HepG2 (cell line): ENCODE measurements around the gene PRDX3. TPM values are rescaled to one million over a fixed set of nuclear protein-coding genes. Genes with fewer than 3 reads are reported as not detected.

Experiments used
- GATAD2A ChIP-seq: IDR thresholded peaks from 2 replicates; pipeline ENCODE4 v1.6.1; 2016
- NR2F6 ChIP-seq, 2 experiments: IDR thresholded peaks; 2 replicates each; pipeline ENCODE4 v1.6.1; 2016; ENCODE audit warnings: antibody characterized with exemption in 1 of 2, mild to moderate bottlenecking in 1 of 2
- PRDM15 ChIP-seq: sonication (generic); formaldehyde crosslinking; IDR thresholded peaks from 2 replicates; pipeline ENCODE4 v1.4.0; 2020; ENCODE audit warnings: missing genetic modification reagents
- RBM39 ChIP-seq: fragments of 200-400 bp; formaldehyde crosslinking; IDR thresholded peaks from one replicate; pipeline ENCODE4 v1.6.1; 2018; ENCODE audit warnings: antibody characterized with exemption, mild to moderate bottlenecking, low read depth, low read length; ENCODE audit not compliant: poor library complexity, severe bottlenecking
- RFXAP ChIP-seq: sonication (generic); formaldehyde crosslinking; IDR thresholded peaks from 2 replicates; pipeline ENCODE4 v1.4.0; 2020; ENCODE audit warnings: missing genetic modification reagents, borderline replicate concordance
- SAFB2 ChIP-seq: sonication (generic); formaldehyde crosslinking; IDR thresholded peaks from 2 replicates; pipeline ENCODE4 v1.5.1; 2020; ENCODE audit warnings: missing genetic modification reagents, low read depth, mild to moderate bottlenecking, borderline replicate concordance
- TEAD3 ChIP-seq: optimal IDR thresholded peaks from 2 replicates; pipeline ENCODE3; 2016; ENCODE audit warnings: borderline replicate concordance
- ZKSCAN5 ChIP-seq: sonication (generic); formaldehyde crosslinking; IDR thresholded peaks from 2 replicates; pipeline ENCODE4 v1.5.1; 2020; ENCODE audit warnings: mild to moderate bottlenecking, missing genetic modification reagents
- ZNF317 ChIP-seq: sonication (generic); formaldehyde crosslinking; IDR thresholded peaks from 2 replicates; pipeline ENCODE4 v1.5.0; 2020; ENCODE audit warnings: mild to moderate bottlenecking, missing genetic modification reagents
- ZNF766 ChIP-seq: sonication (generic); formaldehyde crosslinking; IDR thresholded peaks from 2 replicates; pipeline ENCODE4 v1.5.0; 2020; ENCODE audit warnings: missing genetic modification reagents, borderline replicate concordance
- polyA plus RNA-seq, 8 experiments: library from polyadenylated mRNA; depleted of rRNA in 3 of 8; stranded (reverse) in 7 of 8; unstranded in 1 of 8; fragments of >200 nt; fragmentation: Illumina TruSeq in 4 of 8; extraction: Trizol in 4 of 8; gene quantifications; 2 replicates each; pipeline versions ENCODE4 v1.2.1 to v1.2.3, GENCODE V29; 2011 to 2016; ENCODE audit warnings: low read depth in 4 of 8, missing spikeins in 1 of 8, mixed read lengths in 1 of 8; ENCODE audit not compliant: insufficient read depth in 1 of 8
- total RNA-seq, 5 experiments: library from RNA; depleted of rRNA; stranded (reverse); fragments of >200 nt; fragmentation: Illumina TruSeq; extraction: Trizol; gene quantifications; 2 replicates each; pipeline ENCODE4 v1.2.3, GENCODE V29; 2016; ENCODE audit warnings: low read depth in 1 of 5
- TF ChIP-seq, protein P1 (sequence below): sonication (generic); formaldehyde crosslinking; IDR thresholded peaks from 2 replicates; pipeline ENCODE4 v1.8.0; 2022; ENCODE audit warnings: mild to moderate bottlenecking, missing genetic modification reagents, borderline replicate concordance
- TF ChIP-seq, protein P2 (sequence below): sonication (generic); formaldehyde crosslinking; IDR thresholded peaks from 2 replicates; pipeline ENCODE4 v1.5.0; 2020; ENCODE audit warnings: mild to moderate bottlenecking, missing genetic modification reagents
- TF ChIP-seq, protein P3 (sequence below): sonication (generic); formaldehyde crosslinking; IDR thresholded peaks from 2 replicates; pipeline ENCODE4 v1.5.1; 2020; ENCODE audit warnings: mild to moderate bottlenecking, missing genetic modification reagents, moderate library complexity
- TF ChIP-seq, protein P4 (sequence below): IDR thresholded peaks from 2 replicates; pipeline ENCODE4 v1.6.1; 2016; ENCODE audit warnings: mild to moderate bottlenecking

PRDX3 gene
- total and polyA plus RNA-seq, 2 of the 13 experiments (the other 11 are each of a cell fraction or from before 2014, with no cell fraction given) = 407 to 565 TPM

DNA sequence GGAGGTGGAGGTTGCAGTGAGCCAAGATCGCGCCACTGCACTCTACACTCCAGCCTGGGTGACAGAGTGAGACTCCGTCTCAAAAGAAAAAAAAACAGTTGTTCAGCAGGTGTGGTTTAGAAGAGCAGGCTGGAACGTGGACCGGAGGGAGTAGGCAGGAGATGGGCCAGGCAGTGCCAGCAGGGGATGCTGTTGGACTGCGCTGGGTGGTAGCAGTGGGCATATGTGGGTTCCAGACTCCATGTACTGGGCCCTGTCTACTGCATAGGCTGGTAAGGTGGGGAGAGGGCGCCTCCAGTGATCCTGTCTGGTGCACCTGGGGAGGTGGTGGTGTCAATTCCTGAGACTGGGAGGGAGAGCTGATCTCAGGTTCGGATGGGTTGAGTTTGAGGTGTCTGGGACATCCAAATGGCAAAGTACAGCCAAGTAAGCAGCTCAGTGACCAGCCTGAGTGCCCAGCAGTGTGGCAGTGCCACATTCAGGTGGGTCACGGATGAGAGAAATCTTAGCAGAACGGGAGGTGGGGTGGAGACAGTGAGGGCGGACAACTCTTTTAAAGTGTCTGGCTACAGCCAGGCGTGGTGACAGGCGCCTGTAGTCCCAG lies 39.0 kb downstream of the PRDX3 start (continued):
- TF ChIP-seq, protein P1, sequence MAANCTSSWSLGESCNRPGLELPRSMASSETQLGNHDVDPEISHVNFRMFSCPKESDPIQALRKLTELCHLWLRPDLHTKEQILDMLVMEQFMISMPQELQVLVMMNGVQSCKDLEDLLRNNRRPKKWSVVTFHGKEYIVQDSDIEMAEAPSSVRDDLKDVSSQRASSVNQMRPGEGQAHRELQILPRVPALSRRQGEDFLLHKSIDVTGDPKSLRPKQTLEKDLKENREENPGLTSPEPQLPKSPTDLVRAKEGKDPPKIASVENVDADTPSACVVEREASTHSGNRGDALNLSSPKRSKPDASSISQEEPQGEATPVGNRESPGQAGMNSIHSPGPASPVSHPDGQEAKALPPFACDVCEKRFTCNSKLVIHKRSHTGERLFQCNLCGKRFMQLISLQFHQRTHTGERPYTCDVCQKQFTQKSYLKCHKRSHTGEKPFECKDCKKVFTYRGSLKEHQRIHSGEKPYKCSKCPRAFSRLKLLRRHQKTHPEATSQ = no peak
- 0 out of 2 replicates have a peak, but pooled peaks have one; percentile 48 for TF ChIP-seq SAFB2 (CRISPR knock-in tag)
- TF ChIP-seq TEAD3 (CRISPR knock-in tag) = peak; percentile 11
- TF ChIP-seq ZNF317 (CRISPR knock-in tag) = no peak
- TF ChIP-seq, protein P2, sequence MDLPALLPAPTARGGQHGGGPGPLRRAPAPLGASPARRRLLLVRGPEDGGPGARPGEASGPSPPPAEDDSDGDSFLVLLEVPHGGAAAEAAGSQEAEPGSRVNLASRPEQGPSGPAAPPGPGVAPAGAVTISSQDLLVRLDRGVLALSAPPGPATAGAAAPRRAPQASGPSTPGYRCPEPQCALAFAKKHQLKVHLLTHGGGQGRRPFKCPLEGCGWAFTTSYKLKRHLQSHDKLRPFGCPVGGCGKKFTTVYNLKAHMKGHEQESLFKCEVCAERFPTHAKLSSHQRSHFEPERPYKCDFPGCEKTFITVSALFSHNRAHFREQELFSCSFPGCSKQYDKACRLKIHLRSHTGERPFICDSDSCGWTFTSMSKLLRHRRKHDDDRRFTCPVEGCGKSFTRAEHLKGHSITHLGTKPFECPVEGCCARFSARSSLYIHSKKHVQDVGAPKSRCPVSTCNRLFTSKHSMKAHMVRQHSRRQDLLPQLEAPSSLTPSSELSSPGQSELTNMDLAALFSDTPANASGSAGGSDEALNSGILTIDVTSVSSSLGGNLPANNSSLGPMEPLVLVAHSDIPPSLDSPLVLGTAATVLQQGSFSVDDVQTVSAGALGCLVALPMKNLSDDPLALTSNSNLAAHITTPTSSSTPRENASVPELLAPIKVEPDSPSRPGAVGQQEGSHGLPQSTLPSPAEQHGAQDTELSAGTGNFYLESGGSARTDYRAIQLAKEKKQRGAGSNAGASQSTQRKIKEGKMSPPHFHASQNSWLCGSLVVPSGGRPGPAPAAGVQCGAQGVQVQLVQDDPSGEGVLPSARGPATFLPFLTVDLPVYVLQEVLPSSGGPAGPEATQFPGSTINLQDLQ (CRISPR knock-in tag) = no peak
- peak; percentile 16 for TF ChIP-seq RBM39
- TF ChIP-seq ZKSCAN5 (CRISPR knock-in tag) = no peak
- TF ChIP-seq PRDM15 = 0 out of 2 replicates have a peak, but pooled peaks have one; percentile 36
- 0 out of 2 replicates have a peak, but pooled peaks have one; percentile 21 for TF ChIP-seq GATAD2A (CRISPR knock-in tag)
- 0 out of 2 replicates have a peak, but pooled peaks have one; percentile 18 for TF ChIP-seq ZNF766 (CRISPR knock-in tag)
- 0 out of 2 replicates have a peak, but pooled peaks have one; percentile 26 for TF ChIP-seq RFXAP (CRISPR knock-in tag)
- TF ChIP-seq NR2F6 (IDR thresholded peaks at IDR 0.05) = no peak
- no peak for TF ChIP-seq NR2F6 (CRISPR knock-in tag; IDR thresholded peaks at IDR 0.05)
- TF ChIP-seq, protein P3, sequence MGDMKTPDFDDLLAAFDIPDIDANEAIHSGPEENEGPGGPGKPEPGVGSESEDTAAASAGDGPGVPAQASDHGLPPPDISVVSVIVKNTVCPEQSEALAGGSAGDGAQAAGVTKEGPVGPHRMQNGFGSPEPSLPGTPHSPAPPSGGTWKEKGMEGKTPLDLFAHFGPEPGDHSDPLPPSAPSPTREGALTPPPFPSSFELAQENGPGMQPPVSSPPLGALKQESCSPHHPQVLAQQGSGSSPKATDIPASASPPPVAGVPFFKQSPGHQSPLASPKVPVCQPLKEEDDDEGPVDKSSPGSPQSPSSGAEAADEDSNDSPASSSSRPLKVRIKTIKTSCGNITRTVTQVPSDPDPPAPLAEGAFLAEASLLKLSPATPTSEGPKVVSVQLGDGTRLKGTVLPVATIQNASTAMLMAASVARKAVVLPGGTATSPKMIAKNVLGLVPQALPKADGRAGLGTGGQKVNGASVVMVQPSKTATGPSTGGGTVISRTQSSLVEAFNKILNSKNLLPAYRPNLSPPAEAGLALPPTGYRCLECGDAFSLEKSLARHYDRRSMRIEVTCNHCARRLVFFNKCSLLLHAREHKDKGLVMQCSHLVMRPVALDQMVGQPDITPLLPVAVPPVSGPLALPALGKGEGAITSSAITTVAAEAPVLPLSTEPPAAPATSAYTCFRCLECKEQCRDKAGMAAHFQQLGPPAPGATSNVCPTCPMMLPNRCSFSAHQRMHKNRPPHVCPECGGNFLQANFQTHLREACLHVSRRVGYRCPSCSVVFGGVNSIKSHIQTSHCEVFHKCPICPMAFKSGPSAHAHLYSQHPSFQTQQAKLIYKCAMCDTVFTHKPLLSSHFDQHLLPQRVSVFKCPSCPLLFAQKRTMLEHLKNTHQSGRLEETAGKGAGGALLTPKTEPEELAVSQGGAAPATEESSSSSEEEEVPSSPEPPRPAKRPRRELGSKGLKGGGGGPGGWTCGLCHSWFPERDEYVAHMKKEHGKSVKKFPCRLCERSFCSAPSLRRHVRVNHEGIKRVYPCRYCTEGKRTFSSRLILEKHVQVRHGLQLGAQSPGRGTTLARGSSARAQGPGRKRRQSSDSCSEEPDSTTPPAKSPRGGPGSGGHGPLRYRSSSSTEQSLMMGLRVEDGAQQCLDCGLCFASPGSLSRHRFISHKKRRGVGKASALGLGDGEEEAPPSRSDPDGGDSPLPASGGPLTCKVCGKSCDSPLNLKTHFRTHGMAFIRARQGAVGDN = peak; percentile 37; the same call in 1 of the 2 replicates
- TF ChIP-seq, protein P4, sequence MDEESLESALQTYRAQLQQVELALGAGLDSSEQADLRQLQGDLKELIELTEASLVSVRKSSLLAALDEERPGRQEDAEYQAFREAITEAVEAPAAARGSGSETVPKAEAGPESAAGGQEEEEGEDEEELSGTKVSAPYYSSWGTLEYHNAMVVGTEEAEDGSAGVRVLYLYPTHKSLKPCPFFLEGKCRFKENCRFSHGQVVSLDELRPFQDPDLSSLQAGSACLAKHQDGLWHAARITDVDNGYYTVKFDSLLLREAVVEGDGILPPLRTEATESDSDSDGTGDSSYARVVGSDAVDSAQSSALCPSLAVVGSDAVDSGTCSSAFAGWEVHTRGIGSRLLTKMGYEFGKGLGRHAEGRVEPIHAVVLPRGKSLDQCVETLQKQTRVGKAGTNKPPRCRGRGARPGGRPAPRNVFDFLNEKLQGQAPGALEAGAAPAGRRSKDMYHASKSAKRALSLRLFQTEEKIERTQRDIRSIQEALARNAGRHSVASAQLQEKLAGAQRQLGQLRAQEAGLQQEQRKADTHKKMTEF = 0 out of 2 replicates have a peak, but pooled peaks have one; percentile 38
